Trophoblast cell (in vitro differentiated cells and primary cell): Measurements from ENCODE around the gene AHNAK. TPM values are rescaled to one million over a fixed set of nuclear protein-coding genes. Genes with fewer than 3 reads are reported as not detected.
A peak's percentile ranks its signal among the peaks of the same experiment; 100 is the strongest.

Source experiments
- DNase-seq, 2 donors: peaks; one replicate each; pipeline ENCODE4 v3.0.0-alpha.2; 2016
- H2AFZ ChIP-seq: 2 replicates; pipeline ENCODE4 v1.6.1; 2013; ENCODE audit warnings: low read length, moderate library complexity, mild to moderate bottlenecking; ENCODE audit not compliant: insufficient read depth, poor library complexity
- H2AK5ac ChIP-seq: 2 replicates; pipeline ENCODE4 v1.6.1; 2013; ENCODE audit warnings: mild to moderate bottlenecking, low read length
- H2BK120ac ChIP-seq: 2 replicates; pipeline ENCODE4 v1.6.1; 2013; ENCODE audit warnings: low read length, mild to moderate bottlenecking, moderate library complexity; ENCODE audit not compliant: insufficient read depth, poor library complexity
- H2BK12ac ChIP-seq: 2 replicates; pipeline ENCODE4 v1.6.1; 2013; ENCODE audit warnings: mild to moderate bottlenecking, low read length, moderate library complexity
- H2BK5ac ChIP-seq: 2 replicates; pipeline ENCODE4 v1.6.1; 2013; ENCODE audit warnings: low read length, low read depth, moderate library complexity, mild to moderate bottlenecking; ENCODE audit not compliant: poor library complexity
- H3K14ac ChIP-seq: 2 replicates; pipeline ENCODE4 v1.6.1; 2013; ENCODE audit warnings: mild to moderate bottlenecking, low read length
- H3K18ac ChIP-seq: 2 replicates; pipeline ENCODE4 v1.6.1; 2013; ENCODE audit warnings: mild to moderate bottlenecking, low read length
- H3K23ac ChIP-seq: 2 replicates; pipeline ENCODE4 v1.6.1; 2013; ENCODE audit warnings: low read length
- H3K27ac ChIP-seq: 2 replicates; pipeline ENCODE4 v1.5.1; 2013; ENCODE audit warnings: low read depth, mild to moderate bottlenecking, inconsistent platforms, low read length, moderate library complexity
- H3K27me3 ChIP-seq: 2 replicates; pipeline ENCODE4 v1.6.1; 2013; ENCODE audit warnings: inconsistent platforms, mild to moderate bottlenecking, low read length, moderate library complexity; ENCODE audit not compliant: insufficient read depth
- H3K36me3 ChIP-seq, 2 experiments: 1 replicate in 1 of 2; 2 replicates in 1 of 2; pipeline ENCODE4 v1.6.1; 2013; ENCODE audit warnings: low read length in 2 of 2, mild to moderate bottlenecking in 2 of 2, moderate library complexity in 1 of 2; ENCODE audit not compliant: insufficient read depth in 2 of 2, control insufficient read depth in 1 of 2
- H3K4ac ChIP-seq: 2 replicates; pipeline ENCODE4 v1.6.1; 2013; ENCODE audit warnings: low read depth, mild to moderate bottlenecking, low read length, moderate library complexity
- H3K4me1 ChIP-seq, 2 experiments: 1 replicate in 1 of 2; 2 replicates in 1 of 2; pipeline ENCODE4 v1.6.1; 2013; ENCODE audit warnings: low read length in 2 of 2, mild to moderate bottlenecking in 2 of 2, moderate library complexity in 1 of 2; ENCODE audit not compliant: insufficient read depth in 2 of 2, control insufficient read depth in 1 of 2
- H3K4me2 ChIP-seq: 2 replicates; pipeline ENCODE4 v1.6.1; 2013; ENCODE audit warnings: inconsistent platforms, mild to moderate bottlenecking, low read length, moderate library complexity
- H3K4me3 ChIP-seq: 2 replicates; pipeline ENCODE4 v1.5.1; 2013; ENCODE audit warnings: mild to moderate bottlenecking, low read depth, low read length, inconsistent platforms
- H3K79me1 ChIP-seq: one replicate; pipeline ENCODE4 v1.6.1; 2013; ENCODE audit warnings: low read length
- H3K79me2 ChIP-seq: 2 replicates; pipeline ENCODE4 v1.6.1; 2013; ENCODE audit warnings: low read length, mild to moderate bottlenecking; ENCODE audit not compliant: control insufficient read depth, insufficient read depth, poor library complexity
- H3K9ac ChIP-seq: 2 replicates; pipeline ENCODE4 v1.6.1; 2013; ENCODE audit warnings: mild to moderate bottlenecking, low read length
- H3K9me3 ChIP-seq: 2 replicates; pipeline ENCODE4 v1.6.1; 2013; ENCODE audit warnings: low read depth, mild to moderate bottlenecking, control low read depth, inconsistent platforms, low read length; ENCODE audit not compliant: insufficient read depth
- H4K12ac ChIP-seq: 2 replicates; pipeline ENCODE4 v1.6.1; 2013; ENCODE audit warnings: low read depth, mild to moderate bottlenecking, low read length, moderate library complexity
- H4K8ac ChIP-seq: 2 replicates; pipeline ENCODE4 v1.6.1; 2013; ENCODE audit warnings: low read depth, mild to moderate bottlenecking, low read length, moderate library complexity
- H4K91ac ChIP-seq: one replicate; pipeline ENCODE4 v1.6.1; 2013; ENCODE audit warnings: low read depth, mild to moderate bottlenecking, low read length, moderate library complexity
- WGBS: extraction: QIAGEN DNeasy Blood & Tissue Kit; methylation state at CpG from one replicate; pipeline ENCODE4 v1.1.7; 2013; ENCODE audit warnings: missing lambda C conversion rate; ENCODE audit not compliant: insufficient read length, insufficient coverage; ENCODE audit errors: extremely low coverage; 5-methylcytosine and 5-hydroxymethylcytosine counted together
- polyA plus RNA-seq: library from polyadenylated mRNA; stranded (reverse); fragments of 200-250 nt; gene quantifications from 2 replicates; pipeline ENCODE4 v1.2.3, GENCODE V29; 2013

Gene AHNAK, protein sequence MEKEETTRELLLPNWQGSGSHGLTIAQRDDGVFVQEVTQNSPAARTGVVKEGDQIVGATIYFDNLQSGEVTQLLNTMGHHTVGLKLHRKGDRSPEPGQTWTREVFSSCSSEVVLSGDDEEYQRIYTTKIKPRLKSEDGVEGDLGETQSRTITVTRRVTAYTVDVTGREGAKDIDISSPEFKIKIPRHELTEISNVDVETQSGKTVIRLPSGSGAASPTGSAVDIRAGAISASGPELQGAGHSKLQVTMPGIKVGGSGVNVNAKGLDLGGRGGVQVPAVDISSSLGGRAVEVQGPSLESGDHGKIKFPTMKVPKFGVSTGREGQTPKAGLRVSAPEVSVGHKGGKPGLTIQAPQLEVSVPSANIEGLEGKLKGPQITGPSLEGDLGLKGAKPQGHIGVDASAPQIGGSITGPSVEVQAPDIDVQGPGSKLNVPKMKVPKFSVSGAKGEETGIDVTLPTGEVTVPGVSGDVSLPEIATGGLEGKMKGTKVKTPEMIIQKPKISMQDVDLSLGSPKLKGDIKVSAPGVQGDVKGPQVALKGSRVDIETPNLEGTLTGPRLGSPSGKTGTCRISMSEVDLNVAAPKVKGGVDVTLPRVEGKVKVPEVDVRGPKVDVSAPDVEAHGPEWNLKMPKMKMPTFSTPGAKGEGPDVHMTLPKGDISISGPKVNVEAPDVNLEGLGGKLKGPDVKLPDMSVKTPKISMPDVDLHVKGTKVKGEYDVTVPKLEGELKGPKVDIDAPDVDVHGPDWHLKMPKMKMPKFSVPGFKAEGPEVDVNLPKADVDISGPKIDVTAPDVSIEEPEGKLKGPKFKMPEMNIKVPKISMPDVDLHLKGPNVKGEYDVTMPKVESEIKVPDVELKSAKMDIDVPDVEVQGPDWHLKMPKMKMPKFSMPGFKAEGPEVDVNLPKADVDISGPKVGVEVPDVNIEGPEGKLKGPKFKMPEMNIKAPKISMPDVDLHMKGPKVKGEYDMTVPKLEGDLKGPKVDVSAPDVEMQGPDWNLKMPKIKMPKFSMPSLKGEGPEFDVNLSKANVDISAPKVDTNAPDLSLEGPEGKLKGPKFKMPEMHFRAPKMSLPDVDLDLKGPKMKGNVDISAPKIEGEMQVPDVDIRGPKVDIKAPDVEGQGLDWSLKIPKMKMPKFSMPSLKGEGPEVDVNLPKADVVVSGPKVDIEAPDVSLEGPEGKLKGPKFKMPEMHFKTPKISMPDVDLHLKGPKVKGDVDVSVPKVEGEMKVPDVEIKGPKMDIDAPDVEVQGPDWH (N-terminal part only)
- 191 and 221 TPM in 2 replicates for polyA plus RNA-seq

DNA sequence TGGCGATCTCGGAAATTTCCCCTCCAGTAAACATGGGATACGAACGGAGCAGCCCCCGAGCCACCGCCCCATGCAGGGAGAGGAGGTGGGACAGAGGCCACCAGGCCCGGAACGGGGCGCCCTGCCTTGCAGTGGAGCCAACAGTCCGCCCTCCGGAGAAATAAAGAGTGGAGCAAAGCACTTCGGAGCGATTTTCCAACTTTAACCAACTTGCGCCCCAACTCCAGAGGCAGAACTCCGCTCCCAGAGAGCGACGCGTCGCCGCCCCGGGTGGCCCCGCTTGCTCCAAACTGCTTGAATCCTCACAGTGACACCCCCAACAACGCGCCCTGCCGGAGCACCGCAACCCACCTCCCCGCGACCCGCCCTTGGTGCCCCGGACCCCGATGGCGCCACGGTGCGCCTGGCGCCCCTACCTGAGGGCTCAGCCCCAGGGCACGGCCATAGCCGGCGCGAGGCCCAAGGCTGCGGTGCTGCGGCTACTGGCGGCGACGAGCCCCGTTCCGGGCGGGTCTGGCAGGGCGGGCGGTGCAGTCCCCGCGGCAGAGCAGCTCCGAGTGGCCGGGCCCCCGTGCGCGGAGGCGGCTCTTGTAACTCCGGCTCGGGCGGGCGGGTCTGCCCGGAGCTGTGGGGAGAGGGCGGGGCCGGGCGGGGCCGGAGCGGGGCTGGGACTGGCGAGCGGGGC, at the start of gene AHNAK:
TSS of gene AHNAK (minus strand) at position 563 of the 685 bp plus-strand sequence. CDS start 10,708 bp downstream, outside the sequence.
- Histone ChIP-seq H2BK120ac (peak within 1 kb of the TSS; percentile 98), H3K79me1 (peaks cover 50% of the 10 kb centered on the region), H2BK5ac (peak within 1 kb of the TSS; percentile 94), H3K9me3 (peaks cover 6% of the 10 kb centered on the region), H3K27ac (peak within 1 kb of the TSS; percentile 98), H4K8ac (peak within 1 kb of the TSS; percentile 84), H3K27me3 (no peaks in the 10 kb centered on the region), H3K9ac (peak within 1 kb of the TSS; percentile 97), H3K18ac (peak within 1 kb of the TSS; percentile 99), H2BK12ac (peak within 1 kb of the TSS; percentile 96), H3K4me1 (peaks cover 22 to 27% of the 10 kb centered on the region in 2 experiments), H2AK5ac (peak within 1 kb of the TSS; percentile 94), H3K4me2 (peak within 1 kb of the TSS; percentile 93), H3K23ac (no peak within 1 kb of the TSS), H3K4me3 (peak within 1 kb of the TSS; percentile 96), H3K36me3 (peaks cover 24 to 26% of the 10 kb centered on the region in 2 experiments), H4K12ac (peak within 1 kb of the TSS; percentile 89), H3K14ac (peak within 1 kb of the TSS; percentile 98), H3K79me2 (peaks cover 61% of the 10 kb centered on the region), H4K91ac (peak within 1 kb of the TSS; percentile 98), H2AFZ (peak within 1 kb of the TSS; percentile 74), H3K4ac (peak within 1 kb of the TSS; percentile 100)
- WGBS = no CpG with 5 or more reads among the region's 69 CpGs
- peak; percentile 77 to 79 for DNase-seq

DNA sequence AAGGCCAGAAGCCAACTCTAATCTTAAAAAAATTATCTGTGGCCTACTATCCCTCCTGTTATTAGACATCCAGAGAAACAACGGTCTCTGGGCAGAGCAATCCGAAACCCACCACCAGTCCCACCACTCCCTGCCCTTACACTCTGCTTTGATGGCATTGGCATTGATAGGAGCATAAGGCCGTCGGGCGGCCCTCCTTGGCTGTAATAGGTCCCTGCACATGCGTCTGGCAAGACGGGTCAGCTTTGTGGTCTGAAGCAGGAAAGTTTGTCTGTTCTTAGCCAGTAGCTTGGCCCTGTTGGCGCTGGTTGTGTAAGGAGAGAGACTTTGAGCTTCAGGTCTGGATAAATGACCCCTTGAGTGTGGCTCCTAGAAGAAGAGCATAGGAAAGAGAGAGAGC, 48.5 kb upstream of the AHNAK start:
- Histone ChIP-seq H3K9me3 (peaks cover 3% of the 10 kb centered on the region), H4K8ac (no peak overlapping the region), H2BK5ac (no peak overlapping the region), H3K4me3 (no peak overlapping the region), H2AFZ (no peak overlapping the region), H3K27me3 (no peaks in the 10 kb centered on the region), H3K79me2 (no peaks in the 10 kb centered on the region), H3K4me2 (no peak overlapping the region), H3K79me1 (peaks cover 2% of the 10 kb centered on the region), H3K4ac (no peak overlapping the region), H4K91ac (no peak overlapping the region), H2BK12ac (no peak overlapping the region), H3K9ac (no peak overlapping the region), H3K36me3 (peaks cover 50 to 63% of the 10 kb centered on the region in 2 experiments), H2BK120ac (no peak overlapping the region), H3K4me1 (peaks cover 6 to 14% of the 10 kb centered on the region in 2 experiments), H3K23ac (no peak overlapping the region), H3K27ac (no peak overlapping the region), H4K12ac (no peak overlapping the region), H2AK5ac (no peak overlapping the region), H3K18ac (no peak overlapping the region), H3K14ac (no peak overlapping the region)
- no CpG with 5 or more reads among the region's 8 CpGs for WGBS
- DNase-seq = no peak

DNA sequence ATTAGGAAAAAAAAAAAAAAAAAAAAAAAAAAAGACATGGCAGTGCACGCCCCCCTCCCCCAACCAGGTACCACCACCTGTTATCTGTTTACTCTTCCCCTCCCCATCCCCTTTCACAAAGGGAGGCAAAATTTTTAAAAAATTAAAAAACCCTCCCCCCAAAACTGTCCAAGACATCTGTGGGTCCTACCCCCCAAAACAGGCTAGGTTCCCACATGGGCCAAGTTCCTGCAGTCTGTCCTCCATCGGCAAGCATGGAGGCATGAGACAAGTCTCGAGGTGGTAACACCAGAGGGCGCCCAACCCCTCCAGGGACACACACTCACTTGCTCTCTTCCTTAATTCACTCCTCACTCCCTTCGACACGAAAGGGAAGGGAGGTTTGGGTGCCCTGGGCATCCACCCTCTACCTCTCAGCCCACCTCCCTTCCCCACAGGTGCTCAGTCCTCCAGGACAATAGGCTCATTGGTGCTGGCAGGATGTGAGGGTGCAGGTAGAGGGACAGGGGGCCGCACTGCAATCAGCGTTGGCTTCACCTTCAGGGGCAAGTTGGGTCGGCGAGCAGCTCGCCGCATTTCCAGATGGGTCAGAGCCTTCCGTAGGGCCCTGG, 46.9 kb upstream of the AHNAK start:
- Histone ChIP-seq H3K18ac (no peak overlapping the region), H2BK120ac (no peak overlapping the region), H3K9me3 (peaks cover 3% of the 10 kb centered on the region), H3K14ac (no peak overlapping the region), H3K79me1 (peaks cover 2% of the 10 kb centered on the region), H3K4me3 (peak overlapping the region; percentile 10), H3K23ac (no peak overlapping the region), H4K8ac (no peak overlapping the region), H3K9ac (peak overlapping the region; percentile 49), H2BK5ac (no peak overlapping the region), H4K12ac (no peak overlapping the region), H2BK12ac (no peak overlapping the region), H3K4me1 (peaks cover 3 to 9% of the 10 kb centered on the region in 2 experiments), H3K4ac (no peak overlapping the region), H3K27me3 (no peaks in the 10 kb centered on the region), H3K79me2 (no peaks in the 10 kb centered on the region), H2AFZ (no peak overlapping the region), H2AK5ac (no peak overlapping the region), H3K36me3 (peaks cover 45 to 57% of the 10 kb centered on the region in 2 experiments), H4K91ac (no peak overlapping the region), H3K27ac (no peak overlapping the region), H3K4me2 (no peak overlapping the region)
- DNase-seq = peak; percentile 60 to 76
- WGBS = no CpG with 5 or more reads among the region's 13 CpGs
